Measurements from ENCODE around the gene ABCD2. TPM values are rescaled to one million over a fixed set of nuclear protein-coding genes. Genes with fewer than 3 reads are reported as not detected.
"Not testable (repeated sequence)": the region's sequence is repeated elsewhere in the genome, so short reads cannot be mapped to it uniquely, and the experiment has no call there.

The ABCD2 gene
- total RNA-seq, 4 donors from 2014 or later, result 0.29 to 3.5 (median 2.0) TPM

- Histone ChIP-seq H3K36me3 (no peaks in the 10 kb centered on the region), H3K9me3 (no peaks in the 10 kb centered on the region), H3K4me3 (no peak overlapping the region), H3K27me3 (no peaks in the 10 kb centered on the region), H3K27ac (no peak overlapping the region), H3K4me1 (no peaks in the 10 kb centered on the region)
- intact Hi-C loops (cut with DNase I; ENCODE audit: low total_unique reads), result no loop called here
- no peak for TF ChIP-seq POLR2A (IDR thresholded peaks at IDR 0.05)
- TF ChIP-seq, protein P1, sequence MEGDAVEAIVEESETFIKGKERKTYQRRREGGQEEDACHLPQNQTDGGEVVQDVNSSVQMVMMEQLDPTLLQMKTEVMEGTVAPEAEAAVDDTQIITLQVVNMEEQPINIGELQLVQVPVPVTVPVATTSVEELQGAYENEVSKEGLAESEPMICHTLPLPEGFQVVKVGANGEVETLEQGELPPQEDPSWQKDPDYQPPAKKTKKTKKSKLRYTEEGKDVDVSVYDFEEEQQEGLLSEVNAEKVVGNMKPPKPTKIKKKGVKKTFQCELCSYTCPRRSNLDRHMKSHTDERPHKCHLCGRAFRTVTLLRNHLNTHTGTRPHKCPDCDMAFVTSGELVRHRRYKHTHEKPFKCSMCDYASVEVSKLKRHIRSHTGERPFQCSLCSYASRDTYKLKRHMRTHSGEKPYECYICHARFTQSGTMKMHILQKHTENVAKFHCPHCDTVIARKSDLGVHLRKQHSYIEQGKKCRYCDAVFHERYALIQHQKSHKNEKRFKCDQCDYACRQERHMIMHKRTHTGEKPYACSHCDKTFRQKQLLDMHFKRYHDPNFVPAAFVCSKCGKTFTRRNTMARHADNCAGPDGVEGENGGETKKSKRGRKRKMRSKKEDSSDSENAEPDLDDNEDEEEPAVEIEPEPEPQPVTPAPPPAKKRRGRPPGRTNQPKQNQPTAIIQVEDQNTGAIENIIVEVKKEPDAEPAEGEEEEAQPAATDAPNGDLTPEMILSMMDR (IDR thresholded peaks at IDR 0.05), result no peak
- DNase-seq, result no peak
Observed at GRCh38 chr12:39626033-39626814, 6.6 kb upstream of the ABCD2 start.

DNA sequence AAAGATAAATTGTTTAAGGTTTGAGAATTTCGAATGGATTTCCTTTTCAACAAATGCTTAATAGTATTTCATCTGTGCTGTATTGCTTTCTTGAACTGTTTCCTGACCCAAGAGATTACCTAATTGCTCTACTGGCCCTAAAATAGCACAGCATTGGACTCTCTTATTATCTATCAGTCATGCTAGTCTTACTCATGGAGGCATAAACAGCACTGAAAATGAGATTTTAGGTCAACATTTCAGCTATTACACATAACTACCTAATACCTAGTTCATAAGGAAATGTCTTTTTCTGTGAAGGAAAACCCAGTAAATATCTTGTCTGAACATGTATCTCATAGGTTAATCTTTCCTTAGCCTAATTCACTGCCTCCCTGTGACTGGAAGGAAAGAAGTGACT, 4.3 kb upstream of the ABCD2 start:
- intact Hi-C loops (cut with DNase I; ENCODE audit: low total_unique reads), result no loop called here
- no peaks in the 10 kb centered on the region for H3K27me3 ChIP-seq
- H3K4me1 ChIP-seq, result no peaks in the 10 kb centered on the region
- no peaks in the 10 kb centered on the region for H3K9me3 ChIP-seq
- H3K36me3 ChIP-seq, result no peaks in the 10 kb centered on the region
- H3K4me3 ChIP-seq, result no peak overlapping the region
- no peak for TF ChIP-seq POLR2A (IDR thresholded peaks at IDR 0.05)
- no peak for DNase-seq
- H3K27ac ChIP-seq, result no peak overlapping the region

DNA sequence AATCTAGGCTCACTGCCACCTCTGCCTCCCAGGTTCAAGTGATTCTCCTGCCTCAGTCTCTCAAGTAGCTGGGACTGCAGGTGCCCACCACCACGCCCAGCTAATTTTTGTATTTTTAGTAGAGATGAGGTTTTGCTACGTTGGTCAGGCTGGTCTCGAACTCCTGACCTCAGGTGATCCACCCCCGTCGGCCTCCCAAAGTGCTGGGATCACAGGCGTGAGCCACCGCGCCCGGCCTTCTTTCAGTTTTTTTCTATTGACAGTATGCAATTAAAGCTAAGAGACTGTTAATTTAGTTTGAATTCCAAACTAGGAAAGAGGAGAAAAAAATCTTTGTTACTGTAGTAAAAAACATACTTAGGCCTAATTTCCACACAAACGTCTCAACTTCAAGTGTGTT, 3.6 kb upstream of the ABCD2 start:
- intact Hi-C loops (cut with DNase I; ENCODE audit: low total_unique reads); H3K9me3 ChIP-seq; H3K4me1 ChIP-seq; H3K36me3 ChIP-seq; H3K27me3 ChIP-seq; DNase-seq; H3K4me3 ChIP-seq; H3K27ac ChIP-seq: not testable (repeated sequence)

DNA sequence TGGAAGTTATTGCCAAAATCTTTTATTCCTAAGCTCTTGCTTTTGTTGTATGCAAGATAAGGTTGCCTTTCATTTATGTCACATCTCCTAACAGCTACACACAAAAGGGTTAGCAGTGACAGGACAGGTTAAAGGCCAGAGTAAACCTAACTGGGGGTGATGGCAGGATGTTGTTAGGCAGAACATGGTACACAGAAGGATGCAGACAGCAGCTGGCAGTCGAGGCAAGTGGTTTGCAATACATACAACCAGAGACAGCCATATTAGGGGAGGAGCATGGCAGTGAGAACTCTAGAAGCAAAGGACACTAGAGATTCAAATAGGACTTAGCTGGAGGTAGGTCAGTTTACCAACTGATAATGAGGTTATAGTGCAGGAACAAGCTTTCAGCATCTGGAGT, 2.7 kb upstream of the ABCD2 start:
- TF ChIP-seq POLR2A (IDR thresholded peaks at IDR 0.05), result no peak
- TF ChIP-seq, protein P1 (IDR thresholded peaks at IDR 0.05), result no peak
- Histone ChIP-seq H3K27ac (no peak overlapping the region), H3K4me1 (no peaks in the 10 kb centered on the region), H3K9me3 (no peaks in the 10 kb centered on the region), H3K4me3 (no peak overlapping the region), H3K36me3 (no peaks in the 10 kb centered on the region), H3K27me3 (no peaks in the 10 kb centered on the region)
- DNase-seq, result no peak
- intact Hi-C loops (cut with DNase I; ENCODE audit: low total_unique reads), result no loop called here

DNA sequence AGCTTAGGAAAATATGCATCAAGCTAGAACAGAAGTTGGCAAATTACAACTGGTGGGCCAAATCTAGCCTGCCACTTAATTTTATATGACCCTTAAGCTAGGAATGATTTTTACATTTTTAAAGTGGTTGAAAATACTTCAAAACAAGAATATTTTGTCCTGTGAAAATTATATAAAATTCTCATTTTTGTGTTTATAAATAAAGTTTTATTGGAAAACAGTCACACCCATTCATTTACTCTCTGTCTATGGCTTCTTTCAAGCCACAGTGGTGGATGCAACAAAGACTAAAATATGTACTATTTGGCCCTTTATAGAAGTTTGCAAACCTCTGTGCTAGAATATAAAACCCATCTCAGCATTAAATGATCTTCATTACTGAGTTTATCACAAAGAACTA, 2.1 kb upstream of the ABCD2 start:
- intact Hi-C loops (cut with DNase I; ENCODE audit: low total_unique reads), result no loop called here

More for the DNA sequence above, 2.1 kb upstream of the ABCD2 start:
- Histone ChIP-seq H3K27ac (no peak overlapping the region), H3K36me3 (no peaks in the 10 kb centered on the region), H3K9me3 (no peaks in the 10 kb centered on the region), H3K27me3 (no peaks in the 10 kb centered on the region), H3K4me1 (no peaks in the 10 kb centered on the region), H3K4me3 (no peak overlapping the region)
- no peak for TF ChIP-seq POLR2A (IDR thresholded peaks at IDR 0.05)
- TF ChIP-seq, protein P1 (IDR thresholded peaks at IDR 0.05), result no peak
- DNase-seq, result no peak

Data from uterus (tissue), 4 donors.